SU-DHL-6 (cell line): ENCODE measurements around the gene SULT1C4.

Experiments used
- H2AFZ ChIP-seq: fragments of 200-600 bp; sonication (generic); 2 replicates; pipeline ENCODE4 v1.6.1; 2014; ENCODE audit warnings: low read depth, mild to moderate bottlenecking, moderate library complexity, mixed read lengths, antibody characterized with exemption, low read length; ENCODE audit not compliant: severe bottlenecking
- H3F3A ChIP-seq: fragments of 200-600 bp; shearing (Covaris generic); 2 replicates; pipeline ENCODE4 v1.6.0; 2016; ENCODE audit warnings: antibody characterized with exemption, mild to moderate bottlenecking; ENCODE audit not compliant: insufficient read depth
- H3K27ac ChIP-seq: fragments of 200-600 bp; sonication (generic); 2 replicates; pipeline ENCODE4 v1.5.1; 2016; ENCODE audit warnings: low read depth, mild to moderate bottlenecking, low read length, moderate library complexity, mixed read lengths
- H3K27me3 ChIP-seq: fragments of 200-600 bp; sonication (generic), shearing (Covaris generic); 2 replicates; pipeline ENCODE4 v1.6.0; 2014; ENCODE audit warnings: mild to moderate bottlenecking, low read length
- H3K36me3 ChIP-seq: fragments of 200-600 bp; sonication (generic); 2 replicates; pipeline ENCODE4 v1.6.1; 2014; ENCODE audit warnings: mild to moderate bottlenecking, low read length, mixed read lengths
- H3K4me2 ChIP-seq: fragments of 300-600, 200-600 bp; shearing (Covaris generic), sonication (generic); 2 replicates; pipeline ENCODE4 v1.6.0; 2014; ENCODE audit warnings: low read length, low read depth, mild to moderate bottlenecking; ENCODE audit not compliant: poor library complexity, severe bottlenecking
- H3K4me3 ChIP-seq: fragments of 200-600 bp; sonication (generic); 2 replicates; pipeline ENCODE4 v1.5.1; 2014; ENCODE audit warnings: antibody characterized with exemption, low read length, mild to moderate bottlenecking, mixed read lengths; ENCODE audit not compliant: insufficient read depth, poor library complexity, severe bottlenecking
- H3K79me2 ChIP-seq: fragments of 200-600 bp; sonication (generic); 2 replicates; pipeline ENCODE4 v1.6.1; 2014; ENCODE audit warnings: mild to moderate bottlenecking, low read length, moderate library complexity; ENCODE audit not compliant: insufficient read depth
- H3K9ac ChIP-seq: fragments of 200-600 bp; sonication (generic); 2 replicates; pipeline ENCODE4 v1.7.0; 2014; ENCODE audit warnings: mild to moderate bottlenecking, low read length
- H3K9me2 ChIP-seq: fragments of 200-600 bp; sonication (generic); replicated peaks from 2 replicates; pipeline ENCODE4 v1.6.1; 2014; ENCODE audit warnings: low read length; ENCODE audit not compliant: insufficient read depth
- H3K9me3 ChIP-seq: fragments of 200-600 bp; sonication (generic); 2 replicates; pipeline ENCODE4 v1.6.1; 2014; ENCODE audit warnings: low read length, mixed read lengths; ENCODE audit not compliant: insufficient read depth
- H4K20me1 ChIP-seq: fragments of 200-600 bp; sonication (generic); 2 replicates; pipeline ENCODE4 v1.6.1; 2014; ENCODE audit warnings: low read depth, mild to moderate bottlenecking, antibody characterized with exemption, low read length, moderate library complexity, mixed read lengths
- CTCF ChIP-seq: fragments of 200-600 bp; sonication (generic); IDR thresholded peaks from one replicate; pipeline ENCODE4 v1.5.1; 2017; ENCODE audit warnings: antibody characterized with exemption, mild to moderate bottlenecking, low read length, moderate library complexity; ENCODE audit not compliant: insufficient read depth, poor library complexity, severe bottlenecking
- EZH2phosphoT487 ChIP-seq: fragments of 200-600 bp; sonication (generic), shearing (Covaris generic); conservative IDR thresholded peaks from 2 replicates; pipeline ENCODE4 v1.6.1; 2018; ENCODE audit warnings: mild to moderate bottlenecking, antibody characterized with exemption, low read length, moderate library complexity, mixed read lengths

SULT1C4 gene

GRCh38 chr2:108436976-108437375 lies 59.2 kb downstream of the SULT1C4 start:
- no peak overlapping the region for H2AFZ ChIP-seq
- H3K9me2 ChIP-seq: no peaks in the 10 kb centered on the region
- H3K4me2 ChIP-seq: no peak overlapping the region
- H4K20me1 ChIP-seq: no peaks in the 10 kb centered on the region
- H3K4me3 ChIP-seq: no peak overlapping the region
- H3K36me3 ChIP-seq: no peaks in the 10 kb centered on the region
- H3K27ac ChIP-seq: no peak overlapping the region
- no peaks in the 10 kb centered on the region for H3K9me3 ChIP-seq
- no peak overlapping the region for H3K9ac ChIP-seq
- H3F3A ChIP-seq: no peaks in the 10 kb centered on the region
- no peaks in the 10 kb centered on the region for H3K79me2 ChIP-seq
- no peaks in the 10 kb centered on the region for H3K27me3 ChIP-seq
- TF ChIP-seq CTCF (no peak), EZH2phosphoT487 (no peak)
